Uterus (tissue), 2 donors: Measurements from ENCODE around the gene PLCB2.

Source experiments
- POLR2A ChIP-seq, 2 donors: fragments of 450-650 bp; IDR thresholded peaks; one replicate each; pipeline ENCODE4 v1.6.1; 2016; ENCODE audit warnings: antibody characterized with exemption in 2 of 2, mild to moderate bottlenecking in 1 of 2, moderate library complexity in 1 of 2
- TF ChIP-seq, protein P1 (sequence below), 4 experiments: fragments of 200-600 bp in 2 of 4; fragments of 450-650 bp in 2 of 4; sonication (generic) in 2 of 4; IDR thresholded peaks; one replicate each; pipeline ENCODE4 v1.5.1; 2016 to 2019; ENCODE audit warnings: antibody characterized with exemption in 4 of 4, mild to moderate bottlenecking in 2 of 4, moderate library complexity in 1 of 4

DNA sequence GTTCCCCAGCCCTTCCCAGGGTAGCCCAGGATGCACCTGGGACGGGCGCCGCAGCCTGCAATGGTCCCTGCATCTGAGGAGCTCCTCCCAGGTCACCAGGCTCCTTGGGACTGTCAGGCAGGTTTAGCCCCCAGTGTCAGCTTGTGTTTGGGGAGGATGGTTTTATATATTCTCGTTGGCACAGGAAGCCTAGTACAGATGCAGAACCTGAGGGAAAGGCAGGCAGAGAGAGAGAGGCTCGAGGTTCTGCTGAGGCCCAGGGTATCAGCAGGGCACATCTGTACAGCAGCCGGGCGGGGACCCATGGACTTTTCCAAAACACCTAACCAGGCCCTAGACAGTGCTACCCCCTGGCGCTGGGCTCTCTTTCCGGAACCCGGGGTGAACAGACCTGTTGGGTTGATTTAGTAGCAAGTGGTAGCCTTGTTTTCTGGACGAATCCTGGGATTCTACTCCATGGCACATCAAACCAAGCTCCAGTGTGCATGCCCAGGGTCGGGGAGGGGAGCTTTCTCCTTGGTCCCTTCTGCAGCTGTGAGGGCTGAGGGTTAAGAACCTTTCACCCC, 60.2 kb downstream of the PLCB2 start:
- TF ChIP-seq, protein P1, sequence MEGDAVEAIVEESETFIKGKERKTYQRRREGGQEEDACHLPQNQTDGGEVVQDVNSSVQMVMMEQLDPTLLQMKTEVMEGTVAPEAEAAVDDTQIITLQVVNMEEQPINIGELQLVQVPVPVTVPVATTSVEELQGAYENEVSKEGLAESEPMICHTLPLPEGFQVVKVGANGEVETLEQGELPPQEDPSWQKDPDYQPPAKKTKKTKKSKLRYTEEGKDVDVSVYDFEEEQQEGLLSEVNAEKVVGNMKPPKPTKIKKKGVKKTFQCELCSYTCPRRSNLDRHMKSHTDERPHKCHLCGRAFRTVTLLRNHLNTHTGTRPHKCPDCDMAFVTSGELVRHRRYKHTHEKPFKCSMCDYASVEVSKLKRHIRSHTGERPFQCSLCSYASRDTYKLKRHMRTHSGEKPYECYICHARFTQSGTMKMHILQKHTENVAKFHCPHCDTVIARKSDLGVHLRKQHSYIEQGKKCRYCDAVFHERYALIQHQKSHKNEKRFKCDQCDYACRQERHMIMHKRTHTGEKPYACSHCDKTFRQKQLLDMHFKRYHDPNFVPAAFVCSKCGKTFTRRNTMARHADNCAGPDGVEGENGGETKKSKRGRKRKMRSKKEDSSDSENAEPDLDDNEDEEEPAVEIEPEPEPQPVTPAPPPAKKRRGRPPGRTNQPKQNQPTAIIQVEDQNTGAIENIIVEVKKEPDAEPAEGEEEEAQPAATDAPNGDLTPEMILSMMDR (IDR thresholded peaks at IDR 0.05), result no peak
- TF ChIP-seq POLR2A (IDR thresholded peaks at IDR 0.05), result no peak
